WTC11 (cell line): ENCODE results near the gene BOD1L2. TPM values are rescaled to one million over a fixed set of nuclear protein-coding genes. Genes with fewer than 3 reads are reported as not detected.
A peak's percentile ranks its signal among the peaks of the same experiment; 100 is the strongest.

Experiments
- ATAC-seq: fragments of 200-7000 bp; cut with Tn5 transposase; 2 replicates; pipeline ENCODE4 v1.10.0; 2021; ENCODE audit warnings: mild to moderate bottlenecking, moderate library complexity
- CTCF ChIA-PET: fragments of 300-600 bp; sonication (Branson Sonifier 250); formaldehyde crosslinking; loops from one replicate; lab custom pipeline; 2021; ENCODE audit warnings: antibody characterized with exemption; lab: Charles Lee
- POLR2A ChIA-PET: fragments of 350-600 bp; sonication (Branson Sonifier 250); formaldehyde crosslinking; loops from one replicate; lab custom pipeline; 2021; ENCODE audit warnings: antibody characterized with exemption; lab: Charles Lee
- DNase-seq: peaks from one replicate; pipeline ENCODE4 v3.0.0; 2021; ENCODE audit warnings: low spot score
- H3K27ac Mint-ChIP-seq: 2 replicates; pipeline ENCODE4 v1.8.0; 2021; ENCODE audit warnings: mixed read lengths
- H3K27me3 Mint-ChIP-seq: 2 replicates; pipeline ENCODE4 v1.8.0; 2021; ENCODE audit warnings: low read depth, mild to moderate bottlenecking, moderate library complexity, mixed read lengths
- H3K36me3 Mint-ChIP-seq: 2 replicates; pipeline ENCODE4 v1.8.0; 2021; ENCODE audit warnings: mixed read lengths
- H3K4me1 Mint-ChIP-seq: 2 replicates; pipeline ENCODE4 v1.8.0; 2022; ENCODE audit warnings: mixed read lengths
- H3K4me3 Mint-ChIP-seq: 2 replicates; pipeline ENCODE4 v1.8.0; 2021; ENCODE audit warnings: mild to moderate bottlenecking, moderate library complexity, mixed read lengths
- H3K9me3 Mint-ChIP-seq: 2 replicates; pipeline ENCODE4 v1.8.0; 2021; ENCODE audit warnings: mixed read lengths
- ERG ChIP-seq: fragments of 250-450 bp; sonication (Bioruptor Pico); IDR thresholded peaks from 2 replicates; pipeline ENCODE4 v1.8.0; 2021; ENCODE audit warnings: mild to moderate bottlenecking
- FOXJ3 ChIP-seq: sonication (generic); formaldehyde crosslinking; IDR thresholded peaks from 2 replicates; pipeline ENCODE4 v1.9.0; 2021; ENCODE audit warnings: missing genetic modification reagents, mild to moderate bottlenecking, borderline replicate concordance
- GABPB1 ChIP-seq: sonication (generic); formaldehyde crosslinking; IDR thresholded peaks from 2 replicates; pipeline ENCODE4 v1.8.1; 2023; ENCODE audit warnings: mild to moderate bottlenecking, missing genetic modification reagents
- OVOL2 ChIP-seq: fragments of 250-450 bp; sonication (Bioruptor Pico); IDR thresholded peaks from 2 replicates; pipeline ENCODE4 v1.9.0; 2021; ENCODE audit warnings: mild to moderate bottlenecking, borderline replicate concordance
- RELA ChIP-seq: sonication (generic); formaldehyde crosslinking; IDR thresholded peaks from 2 replicates; pipeline ENCODE4 v1.8.1; 2022; ENCODE audit warnings: missing genetic modification reagents, mild to moderate bottlenecking, borderline replicate concordance
- ZNF416 ChIP-seq: fragments of 250-450 bp; sonication (Bioruptor Pico); IDR thresholded peaks from 2 replicates; pipeline ENCODE4 v1.9.0; 2021; ENCODE audit warnings: mild to moderate bottlenecking, inconsistent platforms
- total RNA-seq: library from RNA; stranded (reverse); gene quantifications from 3 replicates; pipeline ENCODE4 v1.2.3, GENCODE V29; 2021
- TF ChIP-seq, protein P1 (sequence below): fragments of 200-600 bp; IDR thresholded peaks from 2 replicates; pipeline ENCODE4 v1.8.0; 2022; ENCODE audit warnings: antibody characterized with exemption
- TF ChIP-seq, protein P2 (sequence below): sonication (generic); formaldehyde crosslinking; IDR thresholded peaks from 2 replicates; pipeline ENCODE4 v1.8.1; 2023; ENCODE audit warnings: mild to moderate bottlenecking, missing genetic modification reagents
- TF ChIP-seq, protein P3 (sequence below): sonication (generic); formaldehyde crosslinking; IDR thresholded peaks from 2 replicates; pipeline ENCODE4 v1.8.1; 2023; ENCODE audit warnings: mild to moderate bottlenecking, missing genetic modification reagents, moderate library complexity
- TF ChIP-seq, protein P4 (sequence below): fragments of 250-450 bp; sonication (Bioruptor Pico); IDR thresholded peaks from 2 replicates; pipeline ENCODE4 v1.9.0; 2021; ENCODE audit warnings: mild to moderate bottlenecking

BOD1L2 gene
- total RNA-seq, 1 experiment from 2014 or later = not detected

DNA sequence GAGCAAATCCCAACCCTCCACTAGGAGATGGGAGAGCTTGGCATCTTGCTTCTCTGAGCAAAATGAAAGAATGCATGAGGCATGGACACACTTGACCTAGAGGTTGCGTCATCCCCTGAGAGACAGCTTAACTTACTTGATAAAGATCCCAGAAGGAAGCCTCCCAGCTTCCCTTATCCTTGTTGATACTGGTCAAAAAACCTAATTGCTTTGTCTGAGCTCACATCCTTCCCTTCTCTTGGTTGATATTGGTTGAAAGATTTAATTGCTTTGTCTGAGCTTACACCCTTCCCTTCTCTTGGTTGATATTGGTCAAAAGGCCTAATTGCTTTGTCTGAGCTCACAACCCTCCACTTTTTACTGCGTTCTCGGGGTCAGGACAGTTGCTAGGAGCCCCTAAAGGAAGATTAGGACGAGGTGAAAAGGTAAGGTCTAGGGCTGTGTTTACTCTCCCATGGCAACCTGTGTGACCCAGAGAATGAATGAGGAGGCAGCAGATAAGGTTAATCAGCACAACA, 12.2 kb upstream of the BOD1L2 start:
- no peak for TF ChIP-seq RELA (CRISPR knock-in tag)

DNA sequence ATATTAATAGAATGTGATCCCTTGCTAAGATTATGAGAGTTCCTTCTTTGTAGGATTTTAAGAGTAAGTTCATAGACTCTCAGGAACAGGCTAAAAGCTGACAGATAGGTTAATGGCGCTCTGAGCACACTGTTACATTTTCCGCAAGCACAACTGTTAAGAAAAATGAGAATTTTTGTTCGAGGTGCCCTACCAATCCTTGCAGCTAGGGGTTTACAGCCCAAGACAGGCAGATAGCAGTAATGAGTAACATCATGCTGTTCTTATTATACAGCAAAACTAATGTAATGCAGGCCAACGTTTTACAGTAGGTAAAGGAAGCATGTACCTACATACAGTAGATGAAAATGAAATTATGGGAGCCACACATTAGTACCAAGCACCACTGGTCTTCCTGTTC, 11.2 kb upstream of the BOD1L2 start:
- ATAC-seq = no peak
- H3K27ac Mint-ChIP-seq = no peak overlapping the region
- H3K4me1 Mint-ChIP-seq = peaks cover 9% of the 10 kb centered on the region
- no peak for DNase-seq
- H3K36me3 Mint-ChIP-seq = no peaks in the 10 kb centered on the region; the same call in 1 of the 2 replicates
- H3K27me3 Mint-ChIP-seq = no peaks in the 10 kb centered on the region
- CTCF ChIA-PET = interaction anchor here (0.8 to 3.2 kb wide), 3 partner anchors 11 to 22 kb away, joined by 3 to 24 read pairs (median 4); partner anchors contain the start of gene BOD1L2
- POLR2A ChIA-PET = interaction anchor here (0.6 kb wide), 1 partner anchor 429 kb away, joined by 3 read pairs; no protein-coding TSS in a partner anchor
- no peak overlapping the region for H3K4me3 Mint-ChIP-seq
- TF ChIP-seq, protein P1, sequence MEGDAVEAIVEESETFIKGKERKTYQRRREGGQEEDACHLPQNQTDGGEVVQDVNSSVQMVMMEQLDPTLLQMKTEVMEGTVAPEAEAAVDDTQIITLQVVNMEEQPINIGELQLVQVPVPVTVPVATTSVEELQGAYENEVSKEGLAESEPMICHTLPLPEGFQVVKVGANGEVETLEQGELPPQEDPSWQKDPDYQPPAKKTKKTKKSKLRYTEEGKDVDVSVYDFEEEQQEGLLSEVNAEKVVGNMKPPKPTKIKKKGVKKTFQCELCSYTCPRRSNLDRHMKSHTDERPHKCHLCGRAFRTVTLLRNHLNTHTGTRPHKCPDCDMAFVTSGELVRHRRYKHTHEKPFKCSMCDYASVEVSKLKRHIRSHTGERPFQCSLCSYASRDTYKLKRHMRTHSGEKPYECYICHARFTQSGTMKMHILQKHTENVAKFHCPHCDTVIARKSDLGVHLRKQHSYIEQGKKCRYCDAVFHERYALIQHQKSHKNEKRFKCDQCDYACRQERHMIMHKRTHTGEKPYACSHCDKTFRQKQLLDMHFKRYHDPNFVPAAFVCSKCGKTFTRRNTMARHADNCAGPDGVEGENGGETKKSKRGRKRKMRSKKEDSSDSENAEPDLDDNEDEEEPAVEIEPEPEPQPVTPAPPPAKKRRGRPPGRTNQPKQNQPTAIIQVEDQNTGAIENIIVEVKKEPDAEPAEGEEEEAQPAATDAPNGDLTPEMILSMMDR = 0 out of 2 replicates have a peak, but pooled peaks have one; percentile 17
- no peak for TF ChIP-seq FOXJ3 (CRISPR knock-in tag)
- H3K9me3 Mint-ChIP-seq = peaks cover 16% of the 10 kb centered on the region

More for the DNA sequence above, 12.2 kb upstream of the BOD1L2 start:
- Mint-ChIP-seq H3K4me1 (peaks cover 9% of the 10 kb centered on the region), H3K27ac (no peak overlapping the region), H3K4me3 (no peak overlapping the region), H3K36me3 (no peaks in the 10 kb centered on the region; the same call in 1 of the 2 replicates), H3K9me3 (peaks cover 14% of the 10 kb centered on the region), H3K27me3 (no peaks in the 10 kb centered on the region)
- ChIA-PET CTCF (interaction anchor here (0.7 to 3.2 kb wide), 2 partner anchors 13 to 264 kb away, joined by 3 to 24 read pairs; no protein-coding TSS in a partner anchor), POLR2A (interaction anchor here (0.9 to 1.0 kb wide), 2 partner anchors 12 to 14 kb away, joined by 3 to 5 read pairs; no protein-coding TSS in a partner anchor)
- ATAC-seq (peak; percentile 38; the same call in 1 of the 2 replicates), DNase-seq (no peak)

DNA sequence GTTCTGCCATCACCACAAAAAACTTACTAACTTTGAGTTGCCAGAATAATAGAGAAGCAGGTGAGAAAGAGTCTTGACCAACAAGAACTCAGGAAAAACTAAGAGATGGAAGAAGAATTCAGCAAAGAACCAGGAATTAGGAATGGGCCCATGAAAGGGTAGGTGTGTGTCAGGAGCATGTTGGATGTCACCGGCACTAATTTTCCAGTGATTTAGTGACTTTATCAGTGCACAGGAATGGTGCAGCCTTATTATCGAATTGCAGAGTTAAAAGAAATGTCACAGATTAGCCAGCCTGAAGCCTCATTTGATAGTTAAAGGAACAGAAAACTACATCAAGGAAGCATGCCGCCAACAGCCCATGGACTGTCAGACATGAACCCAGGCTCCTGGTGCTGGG, 9.0 kb upstream of the BOD1L2 start:
- Mint-ChIP-seq H3K36me3 (no peaks in the 10 kb centered on the region; the same call in 1 of the 2 replicates), H3K4me1 (peaks cover 3% of the 10 kb centered on the region; the same call in 1 of the 2 replicates), H3K9me3 (peaks cover 16% of the 10 kb centered on the region), H3K4me3 (no peak overlapping the region), H3K27me3 (no peaks in the 10 kb centered on the region), H3K27ac (no peak overlapping the region)
- TF ChIP-seq, protein P2, sequence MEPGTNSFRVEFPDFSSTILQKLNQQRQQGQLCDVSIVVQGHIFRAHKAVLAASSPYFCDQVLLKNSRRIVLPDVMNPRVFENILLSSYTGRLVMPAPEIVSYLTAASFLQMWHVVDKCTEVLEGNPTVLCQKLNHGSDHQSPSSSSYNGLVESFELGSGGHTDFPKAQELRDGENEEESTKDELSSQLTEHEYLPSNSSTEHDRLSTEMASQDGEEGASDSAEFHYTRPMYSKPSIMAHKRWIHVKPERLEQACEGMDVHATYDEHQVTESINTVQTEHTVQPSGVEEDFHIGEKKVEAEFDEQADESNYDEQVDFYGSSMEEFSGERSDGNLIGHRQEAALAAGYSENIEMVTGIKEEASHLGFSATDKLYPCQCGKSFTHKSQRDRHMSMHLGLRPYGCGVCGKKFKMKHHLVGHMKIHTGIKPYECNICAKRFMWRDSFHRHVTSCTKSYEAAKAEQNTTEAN = no peak
- TF ChIP-seq, protein P3, sequence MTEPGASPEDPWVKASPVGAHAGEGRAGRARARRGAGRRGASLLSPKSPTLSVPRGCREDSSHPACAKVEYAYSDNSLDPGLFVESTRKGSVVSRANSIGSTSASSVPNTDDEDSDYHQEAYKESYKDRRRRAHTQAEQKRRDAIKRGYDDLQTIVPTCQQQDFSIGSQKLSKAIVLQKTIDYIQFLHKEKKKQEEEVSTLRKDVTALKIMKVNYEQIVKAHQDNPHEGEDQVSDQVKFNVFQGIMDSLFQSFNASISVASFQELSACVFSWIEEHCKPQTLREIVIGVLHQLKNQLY (CRISPR knock-in tag) = no peak
- ChIA-PET POLR2A (no interaction called here), CTCF (no interaction called here)
- DNase-seq (no peak), ATAC-seq (no peak)

DNA sequence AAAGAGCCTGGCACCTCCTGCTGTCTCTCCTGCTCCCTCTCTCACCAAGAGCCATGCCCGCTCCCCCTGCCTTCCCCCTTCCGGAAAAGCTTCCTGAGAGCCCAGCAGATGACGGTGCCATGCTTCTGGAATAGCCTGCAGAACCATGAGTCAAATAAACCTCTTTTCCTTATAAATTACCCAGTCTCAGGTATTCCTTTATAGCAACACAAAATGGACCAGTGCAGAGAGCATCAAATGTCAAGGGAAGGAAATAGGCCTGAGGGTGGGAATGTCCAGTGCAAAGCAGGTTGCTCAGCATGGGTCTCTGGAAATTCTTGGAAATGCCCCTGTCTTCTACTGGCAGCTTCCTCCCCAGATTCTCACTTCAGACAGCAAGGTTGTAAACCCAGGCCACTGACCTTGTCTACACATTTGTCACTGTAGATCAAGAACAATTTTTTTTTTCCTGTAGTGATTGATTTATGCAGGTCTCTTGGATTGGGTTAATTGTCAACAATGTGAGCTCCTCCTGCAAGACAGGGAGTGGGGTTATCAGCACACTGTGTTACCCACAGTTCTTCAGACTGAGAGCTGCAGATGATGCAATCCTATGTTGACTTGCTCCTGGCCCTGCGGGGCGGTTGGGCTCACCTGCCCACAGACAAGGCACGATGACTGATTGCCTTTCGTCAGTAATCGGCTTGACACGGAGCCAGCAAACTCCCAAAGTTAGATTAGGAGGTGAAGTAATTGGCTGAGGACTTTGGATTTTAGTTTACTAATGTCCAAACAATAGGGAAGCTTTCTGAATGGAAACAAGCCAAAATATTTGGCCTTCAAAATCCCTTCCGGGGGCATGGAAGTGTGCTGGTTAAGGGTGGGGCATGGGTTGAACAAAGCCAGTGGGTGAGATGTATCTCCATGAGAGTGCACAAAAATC, 5.4 kb upstream of the BOD1L2 start:
- ChIA-PET POLR2A (no interaction called here), CTCF (interaction anchor here (0.7 kb wide), 1 partner anchor 30 kb away, joined by 3 read pairs; no protein-coding TSS in a partner anchor)
- TF ChIP-seq ERG (CRISPR knock-in tag) (no peak), OVOL2 (CRISPR knock-in tag) (no peak), ZNF416 (CRISPR knock-in tag) (no peak), GABPB1 (CRISPR knock-in tag) (peak; percentile 99)
- TF ChIP-seq, protein P4, sequence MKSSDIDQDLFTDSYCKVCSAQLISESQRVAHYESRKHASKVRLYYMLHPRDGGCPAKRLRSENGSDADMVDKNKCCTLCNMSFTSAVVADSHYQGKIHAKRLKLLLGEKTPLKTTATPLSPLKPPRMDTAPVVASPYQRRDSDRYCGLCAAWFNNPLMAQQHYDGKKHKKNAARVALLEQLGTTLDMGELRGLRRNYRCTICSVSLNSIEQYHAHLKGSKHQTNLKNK (CRISPR knock-in tag) = no peak
- Mint-ChIP-seq H3K27me3 (peaks cover 3% of the 10 kb centered on the region; the same call in 1 of the 2 replicates), H3K4me1 (peaks cover under 1% of the 10 kb centered on the region; the same call in 1 of the 2 replicates), H3K36me3 (no peaks in the 10 kb centered on the region; the same call in 1 of the 2 replicates), H3K4me3 (no peak overlapping the region), H3K9me3 (peaks cover 20% of the 10 kb centered on the region), H3K27ac (no peak overlapping the region)
- no peak for ATAC-seq
- DNase-seq = no peak
